K562 (cell line): Measurements from ENCODE around the gene CNTN5. TPM values are rescaled to one million over a fixed set of nuclear protein-coding genes. Genes with fewer than 3 reads are reported as not detected.

Experiments used
- BRD9 ChIP-seq: fragments of 450-650 bp; IDR thresholded peaks from 2 replicates; pipeline ENCODE4 v1.6.1; 2018; ENCODE audit warnings: low read depth; ENCODE audit not compliant: partially characterized antibody
- EHMT2 ChIP-seq: fragments of 450-650 bp; IDR thresholded peaks from 2 replicates; pipeline ENCODE4 v1.6.1; 2018; ENCODE audit warnings: antibody characterized with exemption
- PHB2 ChIP-seq: fragments of 450-650 bp; IDR thresholded peaks from 2 replicates; pipeline ENCODE4 v1.6.1; 2017; ENCODE audit warnings: low read depth
- SUPT5H ChIP-seq: fragments of 450-650 bp; IDR thresholded peaks from 2 replicates; pipeline ENCODE4 v1.6.1; 2016
- polyA plus RNA-seq, 8 experiments: library from polyadenylated mRNA; depleted of rRNA in 4 of 8; stranded (reverse) in 5 of 8; unstranded in 3 of 8; fragments of >200 nt; fragmentation: Nextera tagmentation in 2 of 8; fragmentation: Illumina TruSeq in 1 of 8; extraction: Ambion mirVana in 2 of 8; extraction: Trizol in 1 of 8; gene quantifications; 2 replicates each; pipeline versions ENCODE4 v1.2.1 to v1.2.3, GENCODE V29; 2011 to 2014; ENCODE audit warnings: inconsistent platforms in 1 of 8, missing spikeins in 1 of 8
- total RNA-seq, 7 experiments: library from RNA; depleted of rRNA in 6 of 7; stranded (reverse); fragments of >200 nt in 6 of 7; fragmentation: Illumina TruSeq in 2 of 7; extraction: Trizol in 2 of 7; gene quantifications; 2 replicates each; pipeline versions ENCODE4 v1.2.1 to v1.2.3, GENCODE V29; 2011 to 2021; ENCODE audit warnings: low replicate concordance in 1 of 7
- TF ChIP-seq, protein P1 (sequence below), 2 experiments: fragments of 450-650 bp; formaldehyde crosslinking in 1 of 2; IDR thresholded peaks; 2 replicates each; pipeline versions ENCODE4 v1.4.0 to v1.6.1; 2014 to 2020; ENCODE audit warnings: mild to moderate bottlenecking in 2 of 2, borderline replicate concordance in 1 of 2, low read depth in 1 of 2

Gene CNTN5
- total and polyA plus RNA-seq, 9 of the 15 experiments (the other 6 are each of a cell fraction or from before 2014, with no cell fraction given) = 0.03 TPM; not detected in 8

- TF ChIP-seq, protein P1, sequence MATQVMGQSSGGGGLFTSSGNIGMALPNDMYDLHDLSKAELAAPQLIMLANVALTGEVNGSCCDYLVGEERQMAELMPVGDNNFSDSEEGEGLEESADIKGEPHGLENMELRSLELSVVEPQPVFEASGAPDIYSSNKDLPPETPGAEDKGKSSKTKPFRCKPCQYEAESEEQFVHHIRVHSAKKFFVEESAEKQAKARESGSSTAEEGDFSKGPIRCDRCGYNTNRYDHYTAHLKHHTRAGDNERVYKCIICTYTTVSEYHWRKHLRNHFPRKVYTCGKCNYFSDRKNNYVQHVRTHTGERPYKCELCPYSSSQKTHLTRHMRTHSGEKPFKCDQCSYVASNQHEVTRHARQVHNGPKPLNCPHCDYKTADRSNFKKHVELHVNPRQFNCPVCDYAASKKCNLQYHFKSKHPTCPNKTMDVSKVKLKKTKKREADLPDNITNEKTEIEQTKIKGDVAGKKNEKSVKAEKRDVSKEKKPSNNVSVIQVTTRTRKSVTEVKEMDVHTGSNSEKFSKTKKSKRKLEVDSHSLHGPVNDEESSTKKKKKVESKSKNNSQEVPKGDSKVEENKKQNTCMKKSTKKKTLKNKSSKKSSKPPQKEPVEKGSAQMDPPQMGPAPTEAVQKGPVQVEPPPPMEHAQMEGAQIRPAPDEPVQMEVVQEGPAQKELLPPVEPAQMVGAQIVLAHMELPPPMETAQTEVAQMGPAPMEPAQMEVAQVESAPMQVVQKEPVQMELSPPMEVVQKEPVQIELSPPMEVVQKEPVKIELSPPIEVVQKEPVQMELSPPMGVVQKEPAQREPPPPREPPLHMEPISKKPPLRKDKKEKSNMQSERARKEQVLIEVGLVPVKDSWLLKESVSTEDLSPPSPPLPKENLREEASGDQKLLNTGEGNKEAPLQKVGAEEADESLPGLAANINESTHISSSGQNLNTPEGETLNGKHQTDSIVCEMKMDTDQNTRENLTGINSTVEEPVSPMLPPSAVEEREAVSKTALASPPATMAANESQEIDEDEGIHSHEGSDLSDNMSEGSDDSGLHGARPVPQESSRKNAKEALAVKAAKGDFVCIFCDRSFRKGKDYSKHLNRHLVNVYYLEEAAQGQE (IDR thresholded peaks at IDR 0.05; ENCODE audit: borderline replicate concordance) = no peak
- TF ChIP-seq, protein P1 (CRISPR knock-in tag; IDR thresholded peaks at IDR 0.05; ENCODE audit: low read depth) = no peak
- TF ChIP-seq BRD9 = no peak
- TF ChIP-seq PHB2 = no peak
- TF ChIP-seq EHMT2 = no peak
- no peak for TF ChIP-seq SUPT5H
- TF ChIP-seq, all 486 proteins: peak for 0
These were observed 845.2 kb downstream of the CNTN5 start (continued) for GRCh38 chr11:99865951-99866350.
